HG03558 (cell line): Measurements from ENCODE around the gene VEPH1.

Experiments used
- ATAC-seq: cut with Tn5 transposase; IDR thresholded peaks from one replicate; pipeline ENCODE4 v1.9.1; 2021; ENCODE audit warnings: moderate number of reproducible peaks; ENCODE audit not compliant: unreplicated experiment; ENCODE audit errors: extremely low read depth

Gene VEPH1

GRCh38 chr3:157441102-157441624 lies 62.1 kb downstream of the VEPH1 start:
- ATAC-seq = no peak

GRCh38 chr3:157438194-157438730 lies 65.0 kb downstream of the VEPH1 start:
- no peak for ATAC-seq

- ATAC-seq = no peak
Measured at GRCh38 chr3:157436583-157437291, 66.5 kb downstream of the VEPH1 start, which contains the start of gene PTX3. TSS of gene PTX3 (plus strand) at chr3:157436850. CDS start at chr3:157436934, 84 bp downstream.

- ATAC-seq = no peak
Measured at GRCh38 chr3:157429708-157430107, 73.5 kb downstream of the VEPH1 start.

GRCh38 chr3:157428853-157429252 lies 74.4 kb downstream of the VEPH1 start:
- ATAC-seq = no peak

- no peak for ATAC-seq
Measured at GRCh38 chr3:157427901-157428300, 75.3 kb downstream of the VEPH1 start.

GRCh38 chr3:157423337-157423736 lies 79.9 kb downstream of the VEPH1 start:
- ATAC-seq = no peak

- no peak for ATAC-seq
Measured at GRCh38 chr3:157420606-157421130, 82.5 kb downstream of the VEPH1 start.

GRCh38 chr3:157418104-157418503 lies 85.1 kb downstream of the VEPH1 start:
- no peak for ATAC-seq

- ATAC-seq = no peak
Measured at GRCh38 chr3:157417247-157417646, 86.0 kb downstream of the VEPH1 start.

GRCh38 chr3:157416347-157417087 lies 86.7 kb downstream of the VEPH1 start:
- ATAC-seq = no peak

- no peak for ATAC-seq
Measured at GRCh38 chr3:157414861-157415260, 88.4 kb downstream of the VEPH1 start.

GRCh38 chr3:157412323-157412855 lies 90.8 kb downstream of the VEPH1 start:
- no peak for ATAC-seq

- no peak for ATAC-seq
Measured at GRCh38 chr3:157410945-157411344, 92.3 kb downstream of the VEPH1 start.

- ATAC-seq = no peak
Measured at GRCh38 chr3:157409516-157409915, 93.7 kb downstream of the VEPH1 start.

GRCh38 chr3:157408499-157409149 lies 94.6 kb downstream of the VEPH1 start:
- ATAC-seq = no peak

- ATAC-seq = no peak
Measured at GRCh38 chr3:157407769-157408168, 95.4 kb downstream of the VEPH1 start.

- ATAC-seq = no peak
Measured at GRCh38 chr3:157406394-157406793, 96.8 kb downstream of the VEPH1 start.

- no peak for ATAC-seq
Measured at GRCh38 chr3:157405457-157405856, 97.8 kb downstream of the VEPH1 start.

- ATAC-seq = no peak
Measured at GRCh38 chr3:157404381-157404780, 98.8 kb downstream of the VEPH1 start.
